CD4-positive, alpha-beta memory T cell (primary cell): Measurements from ENCODE around the gene CMTM6. TPM values are rescaled to one million over a fixed set of nuclear protein-coding genes. Genes with fewer than 3 reads are reported as not detected.
"Not testable (repeated sequence)": the region's sequence is repeated elsewhere in the genome, so short reads cannot be mapped to it uniquely, and the experiment has no call there.

Experiments
- CTCF ChIA-PET: fragments of 350-600 bp; sonication (Branson Sonifier 250); formaldehyde crosslinking; loops from one replicate; lab custom pipeline; 2021; ENCODE audit warnings: inconsistent platforms; ENCODE audit not compliant: partially characterized antibody; lab: Charles Lee
- POLR2A ChIA-PET: fragments of 350-600 bp; sonication (Branson Sonifier 250); formaldehyde crosslinking; loops from one replicate; lab custom pipeline; 2021; ENCODE audit not compliant: partially characterized antibody; lab: Charles Lee
- DNase-seq, 5 donors: peaks; one replicate each; pipeline versions ENCODE4 v3.0.0 to v3.0.0-alpha.2; 2020 to 2022; ENCODE audit warnings: mixed read lengths in 1 of 5
- H3K27ac ChIP-seq: one replicate; pipeline ENCODE4 v1.7.0; 2013; ENCODE audit warnings: low read depth, low read length
- H3K27me3 ChIP-seq: 2 replicates; pipeline ENCODE4 v1.7.0; 2013; ENCODE audit warnings: mild to moderate bottlenecking, low read length, moderate library complexity; ENCODE audit not compliant: insufficient read depth
- H3K36me3 ChIP-seq: 2 replicates; pipeline ENCODE4 v1.7.0; 2013; ENCODE audit warnings: mild to moderate bottlenecking, low read length, moderate library complexity; ENCODE audit not compliant: insufficient read depth
- H3K4me1 ChIP-seq: 2 replicates; pipeline ENCODE4 v1.7.0; 2013; ENCODE audit warnings: mild to moderate bottlenecking, low read length, moderate library complexity; ENCODE audit not compliant: insufficient read depth
- H3K4me3 ChIP-seq, 2 donors: one replicate each; pipeline ENCODE4 v1.7.0; 2013; ENCODE audit warnings: low read length in 2 of 2, mild to moderate bottlenecking in 1 of 2
- H3K9me3 ChIP-seq, 2 donors: one replicate each; pipeline ENCODE4 v1.7.0; 2013; ENCODE audit warnings: low read length in 2 of 2, control low read depth in 1 of 2; ENCODE audit not compliant: control insufficient read depth in 1 of 2
- H3K27ac Mint-ChIP-seq, 7 donors: one replicate each; pipeline ENCODE4 v1.8.0; 2020 to 2021; ENCODE audit warnings: mixed read lengths in 7 of 7, mild to moderate bottlenecking in 6 of 7, inconsistent platforms in 3 of 7, moderate library complexity in 3 of 7
- H3K27me3 Mint-ChIP-seq, 2 donors: one replicate each; pipeline ENCODE4 v1.8.0; 2020 to 2021; ENCODE audit warnings: mixed read lengths in 2 of 2
- H3K36me3 Mint-ChIP-seq, 2 donors: one replicate each; pipeline ENCODE4 v1.8.0; 2020 to 2021; ENCODE audit warnings: mixed read lengths in 2 of 2, inconsistent platforms in 1 of 2, mild to moderate bottlenecking in 1 of 2
- H3K4me1 Mint-ChIP-seq, 4 donors: one replicate each; pipeline ENCODE4 v1.8.0; 2020 to 2021; ENCODE audit warnings: mixed read lengths in 4 of 4, mild to moderate bottlenecking in 1 of 4
- H3K4me3 Mint-ChIP-seq, 8 donors: one replicate each; pipeline ENCODE4 v1.8.0; 2020 to 2021; ENCODE audit warnings: mixed read lengths in 8 of 8, mild to moderate bottlenecking in 7 of 8, moderate library complexity in 6 of 8, inconsistent platforms in 3 of 8
- H3K9me3 Mint-ChIP-seq, 8 donors: one replicate each; pipeline ENCODE4 v1.8.0; 2020 to 2021; ENCODE audit warnings: mixed read lengths in 8 of 8, mild to moderate bottlenecking in 5 of 8, inconsistent platforms in 3 of 8, moderate library complexity in 1 of 8
- intact Hi-C: fragments of 100-400 bp; cut with micrococcal nuclease; formaldehyde crosslinking; loops from one replicate; pipeline ENCODE4 v1.15.1; 2023
- polyA plus RNA-seq, 2 donors: library from polyadenylated mRNA; unstranded; fragments of 300-500 nt; fragmentation: Illumina TruSeq; gene quantifications; one replicate each; pipeline ENCODE4 v1.2.3, GENCODE V29; 2021
- total RNA-seq, 2 experiments: library from RNA; stranded (reverse); gene quantifications; one replicate each; pipeline ENCODE4 v1.2.3, GENCODE V29; 2021

CMTM6 gene
- total and polyA plus RNA-seq, 4 experiments from 2014 or later: 30.3 to 230 (median 62.2) TPM

DNA sequence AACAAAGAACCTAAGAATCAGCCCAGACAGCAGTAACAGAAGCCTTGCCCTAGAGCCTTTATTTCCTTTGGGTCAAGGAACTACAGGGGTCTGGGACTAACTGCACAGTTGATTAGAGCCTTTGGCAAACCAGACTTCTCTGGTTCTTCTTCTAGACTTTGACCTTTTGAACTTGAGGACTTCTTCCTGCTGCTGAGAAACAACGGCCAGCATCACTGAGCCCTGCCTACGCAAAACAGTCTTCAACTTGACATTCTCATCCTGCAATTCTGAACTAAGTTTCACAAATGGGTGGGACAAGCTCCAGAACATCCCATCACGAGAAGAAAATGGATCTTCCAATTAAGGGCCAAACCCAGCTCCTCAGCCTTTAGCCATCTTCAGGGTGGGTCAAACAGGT lies 31.4 kb downstream of the CMTM6 start:
- Histone ChIP-seq H3K27ac (no peak overlapping the region), H3K9me3 (no peaks in the 10 kb centered on the region), H3K36me3 (peaks cover 4% of the 10 kb centered on the region), H3K27me3 (no peaks in the 10 kb centered on the region), H3K4me1 (peaks cover 28% of the 10 kb centered on the region), H3K4me3 (no peak overlapping the region)
- peaks cover 24 to 54% (median 43%) of the 10 kb centered on the region in 4 donors for H3K4me1 Mint-ChIP-seq
- POLR2A ChIA-PET: interaction anchor here (0.6 to 1.3 kb wide), 2 partner anchors 9 to 38 kb away, joined by 3 to 4 read pairs; no protein-coding TSS in a partner anchor
- peak overlapping the region; percentile 40 to 84 (median 70) for H3K27ac Mint-ChIP-seq
- no peaks in the 10 kb centered on the region for H3K9me3 Mint-ChIP-seq
- peak overlapping the region in 1 of 8 donors; percentile 7 for H3K4me3 Mint-ChIP-seq
- no peak for DNase-seq
- peaks cover 22 to 32% of the 10 kb centered on the region in 2 donors for H3K36me3 Mint-ChIP-seq
- intact Hi-C loops: no loop called here
- CTCF ChIA-PET: interaction anchor here (0.9 to 11.9 kb wide), 6 partner anchors 14 to 295 kb away, joined by 3 to 221 read pairs (median 42); partner anchors contain the start of gene CMTM7
- no peaks in the 10 kb centered on the region for H3K27me3 Mint-ChIP-seq

DNA sequence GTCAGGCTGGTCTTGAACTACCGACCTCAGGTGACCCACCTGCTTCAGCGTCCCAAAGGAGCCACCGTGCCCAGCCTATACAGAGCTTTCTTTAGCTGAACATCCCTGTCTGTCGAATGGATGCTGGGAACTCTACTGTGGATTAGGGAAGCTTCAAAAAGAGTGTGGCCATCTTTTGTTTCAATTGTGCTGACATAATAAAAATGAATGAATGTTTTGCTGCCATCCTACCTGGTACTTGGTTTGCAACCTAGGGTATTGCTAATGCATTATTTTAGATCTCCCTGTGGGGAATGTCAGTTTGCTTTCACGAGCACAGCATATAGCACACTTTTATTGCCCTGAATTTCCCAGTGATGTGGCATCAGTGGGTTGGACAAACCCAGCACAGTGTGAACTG lies 32.3 kb downstream of the CMTM6 start:
- POLR2A ChIA-PET: interaction anchor here (0.6 to 3.3 kb wide), 13 partner anchors 8 to 487 kb away, joined by 3 to 9 read pairs (median 4); partner anchors contain the start of gene CMTM7
- H3K4me1 Mint-ChIP-seq: peaks cover 25 to 63% (median 46%) of the 10 kb centered on the region in 4 donors
- Histone ChIP-seq H3K36me3 (peaks cover 4% of the 10 kb centered on the region), H3K4me3 (no peak overlapping the region), H3K27me3 (no peaks in the 10 kb centered on the region), H3K27ac (no peak overlapping the region), H3K4me1 (peaks cover 28% of the 10 kb centered on the region), H3K9me3 (no peaks in the 10 kb centered on the region)
- H3K27ac Mint-ChIP-seq: peak overlapping the region in 3 of 7 donors; percentile 70 to 81 (median 75)
- intact Hi-C loops: no loop called here
- no peak overlapping the region for H3K4me3 Mint-ChIP-seq
- H3K27me3 Mint-ChIP-seq: no peaks in the 10 kb centered on the region
- no peak for DNase-seq
- no peaks in the 10 kb centered on the region for H3K9me3 Mint-ChIP-seq
- peaks cover 22 to 32% of the 10 kb centered on the region in 2 donors for H3K36me3 Mint-ChIP-seq
- CTCF ChIA-PET: interaction anchor here (0.7 to 11.9 kb wide), 21 partner anchors 9 to 293 kb away, joined by 3 to 221 read pairs (median 7); partner anchors contain the start of genes CMTM6 and CMTM7

DNA sequence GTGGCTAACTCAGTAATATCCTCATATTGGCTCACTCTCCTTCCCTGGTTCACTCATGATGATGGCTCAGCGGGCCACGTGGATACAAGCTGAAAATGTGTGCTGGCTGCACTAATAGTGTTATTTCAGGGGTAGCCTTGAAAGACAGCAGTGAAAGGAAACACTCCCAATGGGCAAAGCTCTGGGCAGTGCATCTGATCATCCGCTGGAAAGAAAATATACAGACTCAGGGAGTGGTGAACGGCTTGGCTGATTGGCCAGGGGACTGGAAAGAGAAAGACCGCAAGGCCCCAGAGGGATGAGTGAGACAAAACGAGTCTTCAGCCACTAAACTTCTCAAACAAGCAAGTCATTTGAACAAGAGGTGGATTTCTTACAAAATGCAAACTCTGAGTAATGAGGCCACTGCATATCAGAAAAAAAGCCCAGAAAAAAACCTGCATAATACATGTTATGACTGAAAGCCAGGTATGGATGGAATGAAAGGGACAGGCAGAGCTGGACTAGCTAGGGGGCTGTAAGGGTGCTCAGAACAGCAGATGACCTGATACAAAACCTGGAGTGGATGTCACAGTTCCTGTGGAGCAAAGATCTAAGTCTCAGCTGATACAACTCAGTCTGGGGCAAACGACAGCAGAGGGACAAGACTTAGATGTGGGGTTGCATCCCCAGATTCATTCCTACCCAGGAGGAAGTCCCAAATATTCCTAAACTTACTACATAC lies 33.3 kb downstream of the CMTM6 start:
- Mint-ChIP-seq H3K27me3 (no peaks in the 10 kb centered on the region), H3K9me3 (no peaks in the 10 kb centered on the region), H3K27ac (peak overlapping the region; percentile 56 to 90 (median 80)), H3K4me1 (peaks cover 23 to 70% (median 50%) of the 10 kb centered on the region in 4 donors), H3K36me3 (peaks cover 15 to 28% of the 10 kb centered on the region in 2 donors), H3K4me3 (peak overlapping the region in 2 of 8 donors; percentile 10 to 11)
- H3K36me3 ChIP-seq: peaks cover 4% of the 10 kb centered on the region
- peaks cover 28% of the 10 kb centered on the region for H3K4me1 ChIP-seq
- intact Hi-C loops: no loop called here
- H3K9me3 ChIP-seq: no peaks in the 10 kb centered on the region
- ChIA-PET POLR2A (interaction anchor here (1.2 to 3.3 kb wide), 11 partner anchors 14 to 165 kb away, joined by 3 to 10 read pairs (median 5); partner anchors contain the start of gene CMTM7), CTCF (interaction anchor here (0.5 to 11.9 kb wide), 23 partner anchors 9 to 511 kb away, joined by 3 to 221 read pairs (median 11); partner anchors contain the start of genes CMTM6 and CMTM7)
- H3K27me3 ChIP-seq: no peaks in the 10 kb centered on the region
- no peak overlapping the region for H3K4me3 ChIP-seq
- no peak overlapping the region for H3K27ac ChIP-seq
- DNase-seq: no peak

DNA sequence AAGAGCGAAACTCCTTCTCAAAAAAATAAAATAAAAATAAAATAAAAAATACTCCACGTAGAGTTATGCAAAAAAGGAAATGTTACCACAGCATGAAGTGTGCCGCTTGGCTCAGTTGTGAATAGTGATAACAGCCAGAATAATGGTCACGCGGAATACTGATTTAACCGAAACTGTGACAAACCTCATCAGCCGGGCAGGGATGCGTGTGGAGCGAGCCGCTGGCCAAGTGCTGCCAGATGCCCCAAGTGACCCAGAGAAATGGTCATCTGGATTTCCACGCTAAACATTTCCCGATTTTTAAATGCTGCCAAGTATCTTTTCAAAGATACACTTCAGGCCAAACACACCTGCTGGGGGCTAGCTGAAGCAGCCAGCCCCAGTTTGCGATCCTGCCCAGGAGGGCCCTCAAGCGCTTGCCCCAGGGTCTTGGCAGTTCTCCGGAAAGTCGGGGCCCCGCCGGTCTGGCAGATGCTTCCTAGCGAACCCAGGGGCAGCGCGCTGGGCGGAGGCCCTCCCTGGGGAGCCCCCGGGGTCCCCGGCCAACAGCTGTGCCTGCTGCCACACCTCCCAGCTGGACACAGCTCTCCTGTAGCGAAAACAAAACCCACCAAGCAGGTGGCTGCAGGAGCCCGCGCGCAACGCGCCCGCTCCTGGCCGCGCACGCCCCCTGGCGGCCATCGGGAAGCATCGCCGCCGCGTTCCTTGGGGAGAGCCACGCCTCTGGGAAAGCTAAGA lies 35.1 kb downstream of the CMTM6 start:
- Mint-ChIP-seq H3K27me3 (no peaks in the 10 kb centered on the region), H3K27ac (peak overlapping the region; percentile 29 to 81 (median 76)), H3K4me3 (peak overlapping the region in 7 of 8 donors; percentile 22 to 69 (median 45)), H3K9me3 (no peaks in the 10 kb centered on the region), H3K36me3 (peaks cover 2 to 20% of the 10 kb centered on the region in 2 donors), H3K4me1 (peaks cover 23 to 64% (median 48%) of the 10 kb centered on the region in 4 donors)
- H3K4me1 ChIP-seq: peaks cover 40% of the 10 kb centered on the region
- H3K27ac ChIP-seq: peak overlapping the region; percentile 52
- no peaks in the 10 kb centered on the region for H3K9me3 ChIP-seq
- peak; percentile 65 to 82 (median 75) for DNase-seq
- ChIA-PET POLR2A (interaction anchor here (0.5 to 3.3 kb wide), 22 partner anchors 8 to 179 kb away, joined by 3 to 20 read pairs (median 4); partner anchors contain the start of gene CMTM7), CTCF (interaction anchor here (0.6 to 11.9 kb wide), 55 partner anchors 9 to 294 kb away, joined by 3 to 221 read pairs (median 7); partner anchors contain the start of gene CMTM7)
- intact Hi-C loops: loop anchor here (1.0 kb wide), 4 partner anchors 68 to 290 kb away; no protein-coding TSS in a partner anchor
- no peaks in the 10 kb centered on the region for H3K36me3 ChIP-seq
- no peaks in the 10 kb centered on the region for H3K27me3 ChIP-seq
- H3K4me3 ChIP-seq: peak overlapping the region in 1 of 2 donors; percentile 58

DNA sequence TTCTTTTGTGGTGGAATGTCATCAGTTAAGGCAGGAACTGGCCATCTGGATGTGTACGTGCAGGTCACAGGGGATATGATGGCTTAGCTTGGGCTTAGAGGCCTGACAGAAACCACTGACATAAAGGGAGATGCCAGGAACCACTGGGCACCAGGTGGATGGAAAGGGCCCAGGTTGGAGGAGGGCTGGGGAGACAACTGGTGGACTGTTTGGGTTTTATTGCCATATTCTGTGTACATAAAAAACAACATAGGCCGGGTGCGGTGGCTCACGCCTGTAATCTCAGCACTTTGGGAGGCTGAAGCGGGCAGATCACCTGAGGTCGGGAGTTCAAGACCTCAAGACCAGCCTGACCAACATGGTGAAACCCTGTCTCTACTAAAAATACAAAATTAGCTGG lies 35.8 kb downstream of the CMTM6 start:
- not testable (repeated sequence) for H3K27me3 Mint-ChIP-seq, H3K27ac ChIP-seq, H3K4me3 ChIP-seq, H3K9me3 Mint-ChIP-seq, H3K9me3 ChIP-seq, H3K36me3 ChIP-seq, DNase-seq, H3K27me3 ChIP-seq
- Mint-ChIP-seq H3K4me3 (peak overlapping the region in 5 of 8 donors; percentile 22 to 68 (median 29)), H3K27ac (peak overlapping the region in 6 of 7 donors; percentile 45 to 78 (median 64)), H3K4me1 (peaks cover 23 to 62% (median 46%) of the 10 kb centered on the region in 4 donors), H3K36me3 (peaks cover 0 to 18% of the 10 kb centered on the region in 2 donors)
- POLR2A ChIA-PET: interaction anchor here (0.7 to 2.7 kb wide), 8 partner anchors 7 to 164 kb away, joined by 3 to 20 read pairs (median 6); partner anchors contain the start of gene CMTM7
- intact Hi-C loops: loop anchor here (1.0 kb wide), 1 partner anchor 92 kb away; no protein-coding TSS in a partner anchor
- CTCF ChIA-PET: interaction anchor here (0.6 to 11.9 kb wide), 25 partner anchors 9 to 290 kb away, joined by 3 to 221 read pairs (median 16); partner anchors contain the start of gene CMTM7
- H3K4me1 ChIP-seq: peaks cover 44% of the 10 kb centered on the region

DNA sequence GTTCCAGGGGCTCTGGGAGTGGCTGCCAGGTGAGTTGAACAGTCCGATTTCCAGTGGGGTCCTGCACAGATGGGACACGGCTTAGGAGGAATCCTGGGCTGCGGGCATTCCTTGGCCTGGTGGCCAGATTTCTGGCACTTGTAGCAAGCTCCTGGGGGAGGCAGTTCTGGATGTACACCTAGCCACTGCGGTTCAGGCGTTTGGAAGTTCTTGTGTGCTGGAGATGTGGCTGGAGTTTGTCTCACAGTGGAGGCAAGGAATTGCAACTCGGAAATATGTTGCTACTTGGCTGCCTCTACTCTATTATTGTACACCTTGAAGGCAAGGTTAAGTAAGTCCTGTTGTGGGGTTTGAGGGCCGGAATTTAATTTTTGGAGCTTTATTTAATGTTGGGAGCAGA lies 37.9 kb downstream of the CMTM6 start:
- Mint-ChIP-seq H3K36me3 (peaks cover 0 to 14% of the 10 kb centered on the region in 2 donors), H3K27ac (peak overlapping the region in 5 of 7 donors; percentile 10 to 65 (median 45)), H3K4me1 (peaks cover 22 to 44% (median 38%) of the 10 kb centered on the region in 4 donors)
- not testable (repeated sequence) for H3K27ac ChIP-seq, H3K9me3 ChIP-seq, DNase-seq, H3K27me3 Mint-ChIP-seq, H3K4me3 ChIP-seq, H3K36me3 ChIP-seq, H3K27me3 ChIP-seq, H3K4me3 Mint-ChIP-seq, H3K9me3 Mint-ChIP-seq
- POLR2A ChIA-PET: interaction anchor here (1.0 kb wide), 2 partner anchors 73 to 90 kb away, joined by 3 to 4 read pairs; partner anchors contain the start of gene CMTM7
- intact Hi-C loops: loop anchor here (5.0 kb wide), 1 partner anchor 38 kb away; the partner anchor contains the start of gene CMTM6
- CTCF ChIA-PET: interaction anchor here (1.0 to 11.9 kb wide), 3 partner anchors 69 to 90 kb away, joined by 3 to 208 read pairs (median 3); partner anchors contain the start of gene CMTM7
- peaks cover 49% of the 10 kb centered on the region for H3K4me1 ChIP-seq
